H9 (cell line): ENCODE results near the gene ITGB3. TPM values are rescaled to one million over a fixed set of nuclear protein-coding genes. Genes with fewer than 3 reads are reported as not detected.

Experiments used
- DNase-seq: peaks from one replicate; pipeline ENCODE4 v3.0.0-alpha.2; 2017
- H2AFZ ChIP-seq: one replicate; pipeline ENCODE4 v1.6.1; 2013; ENCODE audit warnings: mild to moderate bottlenecking, low read length, control low read depth, moderate library complexity
- H2AK5ac ChIP-seq: 2 replicates; pipeline ENCODE4 v1.6.1; 2013; ENCODE audit warnings: low read length, control low read depth, mixed read lengths; ENCODE audit not compliant: insufficient read length
- H2BK120ac ChIP-seq: one replicate; pipeline ENCODE4 v1.6.1; 2013; ENCODE audit warnings: low read depth, mild to moderate bottlenecking, low read length, control low read depth, inconsistent platforms; ENCODE audit not compliant: poor library complexity, severe bottlenecking
- H2BK12ac ChIP-seq: 2 replicates; pipeline ENCODE4 v1.6.1; 2013; ENCODE audit warnings: low read length, control low read depth, mixed read lengths, low read depth; ENCODE audit not compliant: insufficient read length
- H2BK15ac ChIP-seq: 2 replicates; pipeline ENCODE4 v1.6.1; 2013; ENCODE audit warnings: low read depth, low read length, control low read depth
- H2BK20ac ChIP-seq: one replicate; pipeline ENCODE4 v1.6.1; 2013; ENCODE audit warnings: low read depth, mild to moderate bottlenecking, low read length, control low read depth, inconsistent platforms; ENCODE audit not compliant: poor library complexity, severe bottlenecking
- H2BK5ac ChIP-seq: 2 replicates; pipeline ENCODE4 v1.6.1; 2013; ENCODE audit warnings: low read length, control low read depth, mixed read lengths; ENCODE audit not compliant: insufficient read length
- H3K14ac ChIP-seq: 2 replicates; pipeline ENCODE4 v1.6.1; 2013; ENCODE audit warnings: low read length, control low read depth; ENCODE audit not compliant: insufficient read depth
- H3K18ac ChIP-seq: 2 replicates; pipeline ENCODE4 v1.6.1; 2013; ENCODE audit warnings: low read depth, mild to moderate bottlenecking, mixed read lengths, low read length, control low read depth; ENCODE audit not compliant: insufficient read length
- H3K23ac ChIP-seq: 2 replicates; pipeline ENCODE4 v1.6.1; 2013; ENCODE audit warnings: low read length, control low read depth, mixed read lengths, low read depth; ENCODE audit not compliant: insufficient read length
- H3K23me2 ChIP-seq: 2 replicates; pipeline ENCODE4 v1.6.1; 2013; ENCODE audit warnings: low read depth, mild to moderate bottlenecking, mixed read lengths, low read length, control low read depth; ENCODE audit not compliant: insufficient read length, poor library complexity, severe bottlenecking
- H3K27ac ChIP-seq: 2 replicates; pipeline ENCODE4 v1.5.1; 2013; ENCODE audit warnings: low read length, control low read depth, mixed read lengths, low read depth; ENCODE audit not compliant: insufficient read length
- H3K27me3 ChIP-seq: 2 replicates; pipeline ENCODE4 v1.6.1; 2013; ENCODE audit warnings: low read length, control low read depth, inconsistent platforms; ENCODE audit not compliant: insufficient read depth
- H3K4ac ChIP-seq: 2 replicates; pipeline ENCODE4 v1.6.1; 2013; ENCODE audit warnings: low read depth, mild to moderate bottlenecking, control low read depth, inconsistent platforms, low read length, moderate library complexity
- H3K4me1 ChIP-seq: 2 replicates; pipeline ENCODE4 v1.6.1; 2013; ENCODE audit warnings: low read length, control low read depth, inconsistent platforms; ENCODE audit not compliant: insufficient read depth
- H3K4me2 ChIP-seq: 2 replicates; pipeline ENCODE4 v1.6.1; 2013; ENCODE audit warnings: low read length, control low read depth, mixed read lengths; ENCODE audit not compliant: insufficient read length, insufficient read depth
- H3K56ac ChIP-seq: 2 replicates; pipeline ENCODE4 v1.6.1; 2013; ENCODE audit warnings: low read depth, mild to moderate bottlenecking, mixed read lengths, low read length, control low read depth; ENCODE audit not compliant: insufficient read length
- H3K79me1 ChIP-seq: 2 replicates; pipeline ENCODE4 v1.6.1; 2013; ENCODE audit warnings: low read depth, mild to moderate bottlenecking, moderate library complexity, low read length, control low read depth, inconsistent platforms; ENCODE audit not compliant: insufficient read depth, poor library complexity, severe bottlenecking
- H3K79me2 ChIP-seq: 2 replicates; pipeline ENCODE4 v1.6.1; 2013; ENCODE audit warnings: low read length, control low read depth, inconsistent platforms; ENCODE audit not compliant: insufficient read depth
- H3K9ac ChIP-seq: 2 replicates; pipeline ENCODE4 v1.6.1; 2013; ENCODE audit warnings: low read length, control low read depth, mixed read lengths; ENCODE audit not compliant: insufficient read length; ENCODE audit errors: extremely low read depth
- H3K9me3 ChIP-seq: one replicate; pipeline ENCODE4 v1.6.1; 2013; ENCODE audit warnings: low read depth, low read length, inconsistent platforms; ENCODE audit not compliant: control insufficient read depth
- H3T11ph ChIP-seq: one replicate; pipeline ENCODE4 v1.6.1; 2013; ENCODE audit warnings: mild to moderate bottlenecking, low read length, control low read depth, inconsistent platforms
- H4K20me1 ChIP-seq: one replicate; pipeline ENCODE4 v1.6.1; 2013; ENCODE audit not compliant: control insufficient read depth, insufficient read length, insufficient read depth
- H4K5ac ChIP-seq: 2 replicates; pipeline ENCODE4 v1.6.1; 2013; ENCODE audit warnings: low read depth, mild to moderate bottlenecking, mixed read lengths, low read length, control low read depth; ENCODE audit not compliant: insufficient read length
- H4K8ac ChIP-seq: replicated peaks from 2 replicates; pipeline ENCODE4 v1.6.1; 2013; ENCODE audit warnings: low read length, control low read depth, mixed read lengths, low read depth; ENCODE audit not compliant: insufficient read length
- H4K91ac ChIP-seq: 2 replicates; pipeline ENCODE4 v1.6.1; 2013; ENCODE audit warnings: low read depth, mild to moderate bottlenecking, moderate library complexity, mixed read lengths, low read length, control low read depth; ENCODE audit not compliant: insufficient read length
- H3K27ac Mint-ChIP-seq, 3 experiments: 2 replicates in 2 of 3; 3 replicates in 1 of 3; pipeline ENCODE4 v1.8.0; 2020 to 2021; ENCODE audit warnings: mixed read lengths in 3 of 3, mild to moderate bottlenecking in 1 of 3, moderate library complexity in 1 of 3
- H3K27me3 Mint-ChIP-seq: 2 replicates; pipeline ENCODE4 v1.8.0; 2021; ENCODE audit warnings: low read depth, mild to moderate bottlenecking, moderate library complexity, mixed read lengths
- H3K36me3 Mint-ChIP-seq, 3 experiments: 2 replicates in 2 of 3; 3 replicates in 1 of 3; pipeline ENCODE4 v1.8.0; 2020 to 2021; ENCODE audit warnings: low read depth in 3 of 3, mixed read lengths in 3 of 3; ENCODE audit not compliant: insufficient read depth in 1 of 3
- H3K4me1 Mint-ChIP-seq, 2 experiments: 2 replicates each; pipeline ENCODE4 v1.8.0; 2020; ENCODE audit warnings: mixed read lengths in 2 of 2
- H3K4me3 Mint-ChIP-seq, 2 experiments: 2 replicates in 1 of 2; 3 replicates in 1 of 2; pipeline ENCODE4 v1.8.0; 2020 to 2021; ENCODE audit warnings: mild to moderate bottlenecking in 2 of 2, mixed read lengths in 2 of 2, moderate library complexity in 1 of 2
- H3K9me3 Mint-ChIP-seq, 2 experiments: 2 replicates in 1 of 2; 3 replicates in 1 of 2; pipeline ENCODE4 v1.8.0; 2020; ENCODE audit warnings: mild to moderate bottlenecking in 2 of 2, mixed read lengths in 2 of 2, moderate library complexity in 1 of 2
- WGBS: extraction: QIAGEN DNeasy Blood & Tissue Kit; methylation state at CpG from one replicate; pipeline ENCODE4 v1.1.7; 2013; ENCODE audit warnings: missing lambda C conversion rate, low lambda C conversion rate, mixed read lengths; ENCODE audit not compliant: insufficient read length; ENCODE audit errors: extremely low coverage; 5-methylcytosine and 5-hydroxymethylcytosine counted together
- total RNA-seq: library from RNA; stranded (reverse); gene quantifications from 2 replicates; pipeline ENCODE4 v1.2.1, GENCODE V29; 2021
- TF ChIP-seq, protein P1 (sequence below): fragments of 200-600 bp; sonication (generic); conservative IDR thresholded peaks from 3 replicates; pipeline ENCODE4 v1.8.0; 2021; ENCODE audit warnings: antibody characterized with exemption, mild to moderate bottlenecking

ITGB3 gene
- total RNA-seq, 1 experiment from 2014 or later, result not detected

DNA sequence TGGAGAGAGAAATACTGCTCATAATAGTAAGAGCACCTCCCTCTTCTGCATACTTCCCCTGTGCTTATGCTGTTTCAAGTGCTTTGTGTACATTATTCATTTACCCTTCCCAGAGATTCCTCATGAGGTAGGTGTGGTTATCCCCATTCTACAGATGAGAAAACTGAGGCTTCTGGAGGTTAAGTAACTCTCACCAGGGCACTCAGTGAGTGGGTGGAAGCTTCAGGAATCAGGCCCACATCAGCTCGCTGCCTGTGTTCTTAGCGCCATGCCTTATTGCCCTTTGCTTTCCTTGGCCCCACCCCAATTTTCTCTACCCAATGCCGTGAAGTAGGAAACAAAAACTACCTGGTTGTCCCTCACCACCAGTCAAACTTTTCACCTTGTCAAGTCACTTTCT is 18.1 kb upstream of the ITGB3 start:
- Histone ChIP-seq H3K4me2 (no peak overlapping the region), H3K27ac (no peak overlapping the region), H2AK5ac (no peak overlapping the region), H3K9me3 (no peaks in the 10 kb centered on the region), H2BK120ac (no peak overlapping the region), H3K14ac (no peak overlapping the region), H3K4me1 (no peaks in the 10 kb centered on the region; the same call in 1 of the 2 replicates), H4K8ac (no peak overlapping the region), H3K27me3 (no peaks in the 10 kb centered on the region), H3K79me2 (no peaks in the 10 kb centered on the region), H2AFZ (no peak overlapping the region), H2BK15ac (no peak overlapping the region), H3K18ac (no peak overlapping the region), H2BK12ac (no peak overlapping the region), H3K23ac (no peak overlapping the region), H3T11ph (no peak overlapping the region), H2BK20ac (no peak overlapping the region), H3K56ac (no peak overlapping the region), H2BK5ac (no peak overlapping the region), H3K79me1 (no peaks in the 10 kb centered on the region), H4K20me1 (no peaks in the 10 kb centered on the region), H3K4ac (no peak overlapping the region), H3K9ac (no peak overlapping the region), H4K91ac (no peak overlapping the region), H4K5ac (no peak overlapping the region), H3K23me2 (no peaks in the 10 kb centered on the region)
- Mint-ChIP-seq H3K4me3 (no peak overlapping the region), H3K9me3 (no peaks in the 10 kb centered on the region; a peak in 1 of 5 replicates), H3K27me3 (peaks cover 13% of the 10 kb centered on the region), H3K36me3 (no peaks in the 10 kb centered on the region), H3K4me1 (peaks cover 2 to 4% of the 10 kb centered on the region in 2 experiments), H3K27ac (no peak overlapping the region)
- no CpG with 5 or more reads among the region's 3 CpGs for WGBS
- DNase-seq, result no peak
- TF ChIP-seq, protein P1, sequence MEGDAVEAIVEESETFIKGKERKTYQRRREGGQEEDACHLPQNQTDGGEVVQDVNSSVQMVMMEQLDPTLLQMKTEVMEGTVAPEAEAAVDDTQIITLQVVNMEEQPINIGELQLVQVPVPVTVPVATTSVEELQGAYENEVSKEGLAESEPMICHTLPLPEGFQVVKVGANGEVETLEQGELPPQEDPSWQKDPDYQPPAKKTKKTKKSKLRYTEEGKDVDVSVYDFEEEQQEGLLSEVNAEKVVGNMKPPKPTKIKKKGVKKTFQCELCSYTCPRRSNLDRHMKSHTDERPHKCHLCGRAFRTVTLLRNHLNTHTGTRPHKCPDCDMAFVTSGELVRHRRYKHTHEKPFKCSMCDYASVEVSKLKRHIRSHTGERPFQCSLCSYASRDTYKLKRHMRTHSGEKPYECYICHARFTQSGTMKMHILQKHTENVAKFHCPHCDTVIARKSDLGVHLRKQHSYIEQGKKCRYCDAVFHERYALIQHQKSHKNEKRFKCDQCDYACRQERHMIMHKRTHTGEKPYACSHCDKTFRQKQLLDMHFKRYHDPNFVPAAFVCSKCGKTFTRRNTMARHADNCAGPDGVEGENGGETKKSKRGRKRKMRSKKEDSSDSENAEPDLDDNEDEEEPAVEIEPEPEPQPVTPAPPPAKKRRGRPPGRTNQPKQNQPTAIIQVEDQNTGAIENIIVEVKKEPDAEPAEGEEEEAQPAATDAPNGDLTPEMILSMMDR, result no peak
